Activated CD8-positive, alpha-beta memory T cell treated with anti-CD3 and anti-CD28 coated beads, Interleukin-2, amount 50 U/mL, for 24 hours (primary cell): Measurements from ENCODE around the gene FOXL1.
"Not testable (repeated sequence)": the region's sequence is repeated elsewhere in the genome, so short reads cannot be mapped to it uniquely, and the experiment has no call there.

ENCODE experiments used
- DNase-seq: peaks from one replicate; pipeline ENCODE4 v3.0.0-alpha.2; 2020; ENCODE audit errors: extremely low read depth

FOXL1 gene

DNA sequence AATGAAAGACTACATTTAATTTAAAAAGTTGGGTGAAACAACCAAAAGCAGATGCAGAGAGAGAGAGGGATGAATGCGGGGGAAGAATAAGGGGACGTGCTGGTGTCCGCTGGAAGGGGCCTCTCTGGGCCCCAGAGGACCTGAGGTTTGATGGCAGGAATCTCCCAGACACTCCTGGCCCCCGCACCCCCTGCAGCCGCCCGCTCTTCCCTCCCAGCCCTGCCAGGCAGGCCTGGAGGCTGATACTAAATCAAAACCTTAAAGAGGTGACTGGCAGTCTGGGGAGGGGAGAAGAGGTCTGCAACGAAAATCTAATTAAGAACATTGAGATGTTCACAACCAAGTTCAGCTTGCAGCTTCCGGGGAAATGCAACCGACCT lies 2.4 kb downstream of the FOXL1 start:
- no peak for DNase-seq

GRCh38 chr16:86581458-86581857 lies 3.1 kb downstream of the FOXL1 start:
- DNase-seq = no peak

DNA sequence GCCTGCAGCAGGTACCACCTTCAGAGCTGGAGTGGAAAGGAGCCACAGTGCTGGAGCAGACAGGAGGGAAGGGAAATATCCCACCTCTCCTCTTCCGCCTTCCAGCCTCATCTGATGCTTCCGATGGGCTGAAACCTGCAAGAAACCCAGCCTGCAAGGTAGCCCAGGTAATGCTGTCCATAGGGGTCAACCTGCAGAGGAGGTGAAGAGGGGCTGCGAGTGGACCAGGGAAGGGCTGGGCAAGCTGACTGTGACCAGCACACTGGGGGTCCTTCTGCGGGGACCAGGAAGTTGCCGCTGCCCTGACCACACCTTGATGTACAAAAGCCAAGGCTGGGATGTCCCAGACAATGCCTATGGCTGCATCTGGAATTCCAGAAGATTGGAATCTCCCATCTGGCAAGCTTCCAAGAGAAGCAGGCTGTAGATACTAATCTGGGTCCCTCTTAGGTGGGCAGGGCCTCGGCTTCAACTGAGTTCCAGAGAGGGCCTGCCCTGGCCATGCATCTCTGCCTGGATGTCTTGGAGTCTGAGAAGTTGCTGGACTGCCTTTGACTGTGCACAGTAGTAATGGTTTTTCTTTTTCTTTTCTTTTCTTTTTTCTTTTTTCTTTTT lies 5.8 kb downstream of the FOXL1 start:
- no peak for DNase-seq

DNA sequence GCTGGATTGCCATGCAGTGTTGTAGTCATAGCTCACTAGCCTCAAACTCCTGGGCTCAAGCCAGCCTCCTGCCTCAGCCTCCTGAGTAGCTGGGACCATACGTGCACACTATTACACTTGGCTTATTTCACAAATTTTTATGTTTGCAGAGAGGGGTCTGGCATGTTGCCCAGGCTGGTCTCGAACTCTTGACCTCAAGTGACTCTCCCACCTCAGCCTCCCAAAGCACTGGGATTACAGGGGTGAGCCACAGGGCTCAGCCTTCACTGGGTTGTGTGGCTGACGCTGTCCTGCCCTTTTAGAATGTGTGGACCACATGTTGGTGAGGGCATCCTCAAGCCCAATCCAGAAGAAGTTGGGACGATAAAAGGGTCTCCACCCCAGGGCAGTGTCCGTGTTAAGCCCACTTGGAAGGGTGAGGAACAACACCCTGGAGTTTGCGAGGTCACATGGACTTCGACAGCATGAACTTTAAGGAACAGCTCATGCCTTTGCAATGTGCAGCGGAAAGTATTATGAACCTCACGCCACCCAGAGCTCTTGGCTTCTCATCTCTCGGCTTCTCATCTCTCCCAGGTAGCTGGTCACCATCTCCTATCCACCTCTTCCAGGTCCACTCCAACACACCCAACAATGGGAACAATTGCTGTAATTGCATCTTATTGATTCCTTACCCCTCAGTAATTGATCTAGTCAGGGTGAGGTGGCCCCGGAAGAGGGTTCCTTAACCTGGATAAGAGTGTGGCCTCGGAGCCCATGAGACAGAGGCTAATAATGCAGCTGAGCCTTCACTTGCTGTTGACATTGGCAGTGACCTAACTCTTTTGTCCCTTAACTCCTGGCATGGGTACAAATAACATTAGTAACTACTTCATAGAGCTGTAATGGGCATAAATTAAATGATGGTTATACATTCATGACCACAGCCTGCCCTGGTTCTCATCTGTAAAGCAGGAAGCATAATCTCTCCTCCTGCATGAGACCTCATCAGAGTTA lies 6.7 kb downstream of the FOXL1 start:
- no peak for DNase-seq

GRCh38 chr16:86585821-86586611 lies 7.7 kb downstream of the FOXL1 start:
- no peak for DNase-seq

DNA sequence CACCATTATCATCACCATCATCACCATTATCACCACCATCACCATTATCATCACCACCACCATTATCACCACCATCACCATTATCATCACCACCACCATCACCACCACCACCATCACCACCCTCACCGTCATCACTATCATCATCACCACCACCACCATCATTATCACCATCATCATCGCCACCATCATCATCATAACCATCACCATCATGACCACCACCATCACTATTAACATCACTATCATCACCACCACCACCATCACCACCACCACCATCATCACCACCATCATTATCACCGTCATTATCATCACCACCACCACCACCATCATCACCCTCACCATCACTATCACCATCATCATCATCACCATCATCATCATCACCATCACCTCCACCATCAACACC lies 9.1 kb downstream of the FOXL1 start:
- DNase-seq = no peak

- not testable (repeated sequence) for DNase-seq
Observed at GRCh38 chr16:86587955-86588354, 9.6 kb downstream of the FOXL1 start.

GRCh38 chr16:86590501-86591144 lies 12.3 kb downstream of the FOXL1 start:
- DNase-seq = no peak

DNA sequence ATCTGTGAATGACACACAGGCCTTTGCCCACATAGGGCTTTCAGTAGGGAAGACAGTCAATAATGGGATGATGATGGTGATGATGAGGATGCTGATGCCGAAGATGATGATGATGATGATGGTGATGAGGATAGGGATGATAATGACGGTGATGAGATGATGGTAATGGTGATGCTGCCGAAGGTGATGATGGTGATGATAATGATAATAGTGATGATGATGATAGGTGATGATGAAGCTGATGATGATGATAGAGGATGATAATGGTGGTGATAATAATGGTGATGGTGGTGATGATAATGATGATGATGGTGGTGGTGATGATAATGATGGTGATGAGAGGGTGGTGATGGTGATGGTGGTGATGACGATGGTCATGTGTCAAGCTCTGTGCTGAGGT lies 12.9 kb downstream of the FOXL1 start:
- no peak for DNase-seq

GRCh38 chr16:86593913-86594620 lies 15.7 kb downstream of the FOXL1 start:
- DNase-seq = no peak

GRCh38 chr16:86594721-86595120 lies 16.4 kb downstream of the FOXL1 start:
- no peak for DNase-seq

- no peak for DNase-seq
Observed at GRCh38 chr16:86595983-86596605, 17.7 kb downstream of the FOXL1 start.

DNA sequence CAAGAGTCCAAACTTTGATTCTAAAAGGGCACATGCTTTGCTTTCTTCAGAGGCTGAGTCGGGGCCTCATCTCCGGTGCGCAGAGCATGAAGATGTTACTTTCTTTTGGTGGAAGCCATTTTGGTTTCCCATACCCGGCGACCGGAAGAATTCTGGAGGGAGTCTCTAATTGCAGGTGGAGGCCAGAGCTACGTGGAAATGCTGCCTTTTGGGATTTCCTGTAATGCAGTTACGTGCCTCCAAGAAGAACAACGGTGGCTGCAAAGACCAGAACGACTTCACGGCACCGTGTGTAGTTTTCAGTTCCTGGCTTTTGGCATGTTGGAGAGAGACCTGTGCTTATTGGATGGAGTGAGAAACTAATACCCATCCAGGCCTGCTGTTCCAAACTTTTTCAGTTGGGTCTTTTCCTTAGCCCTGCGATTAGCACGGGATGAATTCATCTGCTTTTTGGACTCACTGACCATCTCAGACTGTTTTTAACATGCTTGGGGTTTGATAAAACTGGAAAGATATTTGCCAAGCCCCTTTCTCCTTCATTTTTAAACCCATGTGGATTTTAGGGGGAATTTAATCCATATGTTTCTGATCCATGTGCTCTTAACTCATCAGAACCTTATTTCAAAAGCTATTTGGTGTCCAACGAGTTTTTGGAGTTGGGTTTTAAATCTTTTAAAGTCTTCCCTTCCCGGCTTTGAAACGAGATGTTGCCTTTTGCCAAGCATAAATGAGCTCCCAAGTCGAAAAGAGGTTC lies 19.0 kb downstream of the FOXL1 start:
- no peak for DNase-seq

GRCh38 chr16:86597880-86598606 lies 19.7 kb downstream of the FOXL1 start:
- DNase-seq = no peak

- no peak for DNase-seq
Observed at GRCh38 chr16:86598607-86599565, 20.5 kb downstream of the FOXL1 start.

GRCh38 chr16:86601356-86601755 lies 23.0 kb downstream of the FOXL1 start:
- no peak for DNase-seq

DNA sequence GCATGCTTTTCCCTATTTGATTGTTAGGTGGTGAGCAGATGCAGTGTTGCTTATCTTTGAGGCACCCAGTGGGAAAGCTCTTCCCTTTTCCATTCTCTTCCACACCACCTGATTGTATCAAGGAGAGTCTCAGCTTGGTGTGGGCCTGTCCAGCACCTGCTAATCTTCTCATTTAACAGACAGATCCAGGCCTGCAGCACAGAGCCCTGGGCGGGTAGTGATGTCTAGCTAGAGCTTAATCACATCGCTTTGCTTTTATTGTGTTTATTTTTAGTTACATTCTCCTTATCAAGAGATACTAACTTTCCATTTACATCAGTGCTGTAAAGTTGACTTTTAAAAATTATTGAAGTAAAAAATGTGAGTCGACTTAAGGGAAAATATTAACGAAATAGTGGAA lies 24.2 kb downstream of the FOXL1 start:
- no peak for DNase-seq
